ENCODE results near the gene SLC10A7.
A peak's percentile ranks its signal among the peaks of the same experiment; 100 is the strongest.

SLC10A7 gene

GRCh38 chr4:146346276-146346675, 175.5 kb downstream of the SLC10A7 start:
- no peak for DNase-seq

DNA sequence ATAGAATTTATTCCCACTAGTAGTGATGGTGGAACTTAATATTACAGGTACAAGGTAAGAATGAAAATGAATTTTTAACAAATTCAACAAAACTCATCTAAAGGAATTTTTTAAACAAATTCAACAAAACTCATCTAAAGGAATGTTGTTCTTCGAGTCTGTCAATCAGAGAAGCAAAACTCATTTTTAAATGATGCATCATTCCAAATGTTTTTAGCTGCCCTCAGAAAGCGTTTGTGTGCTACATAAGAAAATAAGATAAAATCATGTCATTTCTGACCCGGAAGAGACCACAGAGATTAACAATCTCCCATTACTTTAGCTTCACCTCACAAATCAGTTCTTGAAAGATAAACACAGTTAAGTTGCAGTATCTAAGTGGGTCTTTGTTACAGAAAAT, 178.0 kb downstream of the SLC10A7 start:
- no peak for DNase-seq

DNA sequence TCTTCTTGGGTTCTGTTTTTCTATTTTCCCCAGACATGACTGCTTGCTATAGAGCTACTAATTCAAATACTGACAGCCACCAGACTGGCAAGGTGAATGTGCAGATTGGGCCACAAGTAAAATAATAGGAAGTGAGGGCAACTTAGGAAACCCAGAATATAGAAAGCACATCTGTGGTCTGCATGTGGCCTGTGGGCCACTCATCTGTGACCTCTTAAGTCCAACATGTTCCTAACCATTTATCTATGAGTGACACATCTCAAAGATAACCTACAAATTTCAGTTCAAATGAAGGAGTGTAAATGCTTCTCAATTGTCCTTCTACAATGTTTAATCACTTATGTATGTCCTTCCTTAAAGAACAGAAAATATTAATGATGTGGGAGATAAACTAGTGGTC, 178.5 kb downstream of the SLC10A7 start:
- no peak for DNase-seq

DNA sequence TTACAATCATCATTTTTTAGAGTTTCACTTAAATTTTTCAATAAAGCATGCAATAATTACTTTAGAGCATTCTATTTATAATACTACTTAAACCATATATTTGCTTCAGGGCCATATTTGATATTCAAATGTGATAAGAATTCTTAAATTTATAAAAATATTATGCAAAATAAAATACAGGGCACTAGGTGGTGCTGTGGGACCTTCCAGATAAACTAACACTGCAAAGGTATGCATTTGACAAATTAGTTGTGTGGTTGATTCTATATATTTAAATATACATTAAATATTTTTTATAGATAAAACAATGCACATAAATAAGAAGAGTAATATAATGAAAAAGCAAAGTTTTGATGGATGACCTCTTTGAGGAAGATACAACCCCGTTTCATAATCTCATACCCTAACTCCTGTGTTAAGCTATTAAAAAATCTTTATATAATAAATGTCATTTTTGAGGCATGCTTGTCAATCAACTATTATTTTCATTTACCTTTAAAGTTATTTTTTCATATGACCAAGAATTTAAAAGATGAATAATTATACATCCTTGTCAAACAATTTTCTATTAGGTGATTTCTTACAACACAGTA, 179.0 kb downstream of the SLC10A7 start:
- peak; percentile 67 for DNase-seq

GRCh38 chr4:146340798-146341197, 180.9 kb downstream of the SLC10A7 start:
- DNase-seq, result peak; percentile 26

GRCh38 chr4:146338512-146338911, 183.2 kb downstream of the SLC10A7 start:
- DNase-seq, result no peak

DNA sequence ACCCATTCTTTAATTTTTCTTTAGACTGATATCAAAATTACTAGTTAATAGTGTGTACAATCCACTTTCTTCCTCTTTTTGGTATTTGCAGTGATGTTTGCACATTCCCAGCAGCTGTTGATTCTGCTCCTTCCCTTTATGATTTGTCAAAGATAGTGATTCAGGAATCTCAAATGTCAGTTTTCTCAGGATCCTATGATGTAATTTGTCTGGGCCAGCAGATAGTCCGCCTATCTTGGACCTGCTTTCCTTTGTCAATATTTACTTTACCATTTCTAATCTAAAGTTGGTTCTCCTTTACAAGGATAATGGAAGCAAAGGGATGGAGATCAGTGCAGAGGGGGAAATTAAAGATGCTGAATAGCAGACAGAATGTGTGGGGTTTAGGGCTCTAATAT, 185.3 kb downstream of the SLC10A7 start:
- DNase-seq, result no peak

DNA sequence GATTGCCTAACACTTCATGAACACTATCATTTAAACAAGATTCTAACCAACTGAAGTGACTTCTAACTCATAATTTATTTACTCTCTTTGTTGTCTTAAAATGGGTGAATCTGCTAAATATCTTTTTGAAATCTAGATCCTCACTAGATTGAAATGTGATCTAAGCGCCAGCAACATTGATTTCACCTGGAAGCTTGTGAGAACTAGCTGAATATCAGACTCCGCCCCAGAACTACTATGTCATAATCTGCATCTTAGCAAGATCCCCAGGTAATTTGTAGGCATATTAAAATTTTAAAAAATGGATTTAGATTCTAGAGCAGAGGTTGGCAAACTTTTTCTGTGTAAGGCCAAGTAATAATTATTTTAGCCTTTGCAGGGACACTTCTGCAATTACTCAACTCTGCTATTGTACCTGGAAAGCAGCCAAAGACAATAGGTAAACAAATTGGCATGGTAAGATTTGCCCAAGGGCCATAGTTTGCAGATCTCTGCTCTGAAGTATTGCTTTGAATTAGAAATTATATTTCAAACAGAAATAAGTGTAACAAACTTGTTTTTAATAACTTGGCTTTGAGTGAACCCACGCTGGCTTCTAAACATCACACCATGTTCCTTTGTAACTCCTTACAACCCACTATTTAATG, 185.9 kb downstream of the SLC10A7 start:
- no peak for DNase-seq

GRCh38 chr4:146334862-146335449, 186.8 kb downstream of the SLC10A7 start:
- DNase-seq, result no peak

GRCh38 chr4:146333895-146334262, 187.9 kb downstream of the SLC10A7 start:
- no peak for DNase-seq

- peak; percentile 74 for DNase-seq
Observed at GRCh38 chr4:146333187-146333894, 188.4 kb downstream of the SLC10A7 start.

DNA sequence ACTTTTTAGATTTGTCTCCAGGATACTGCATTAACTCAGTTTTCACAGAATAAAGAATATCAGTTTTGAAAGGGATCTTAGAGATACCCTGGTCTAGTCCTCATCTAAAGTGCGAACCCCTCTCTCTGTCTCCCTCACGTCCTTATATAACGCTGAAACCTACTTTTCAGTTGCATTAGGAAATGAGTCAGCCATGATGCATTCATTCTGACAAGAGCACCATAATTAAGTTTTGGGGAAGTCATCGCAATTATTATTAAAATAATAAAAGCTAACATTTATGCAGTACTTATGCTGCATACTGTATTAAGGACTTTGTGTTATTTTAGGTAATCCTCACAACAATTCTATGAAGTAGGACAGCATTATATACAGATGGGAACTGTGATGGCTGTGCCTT, 191.3 kb downstream of the SLC10A7 start:
- peak; percentile 35 for DNase-seq

GRCh38 chr4:146329050-146329716, 192.6 kb downstream of the SLC10A7 start:
- no peak for DNase-seq

DNA sequence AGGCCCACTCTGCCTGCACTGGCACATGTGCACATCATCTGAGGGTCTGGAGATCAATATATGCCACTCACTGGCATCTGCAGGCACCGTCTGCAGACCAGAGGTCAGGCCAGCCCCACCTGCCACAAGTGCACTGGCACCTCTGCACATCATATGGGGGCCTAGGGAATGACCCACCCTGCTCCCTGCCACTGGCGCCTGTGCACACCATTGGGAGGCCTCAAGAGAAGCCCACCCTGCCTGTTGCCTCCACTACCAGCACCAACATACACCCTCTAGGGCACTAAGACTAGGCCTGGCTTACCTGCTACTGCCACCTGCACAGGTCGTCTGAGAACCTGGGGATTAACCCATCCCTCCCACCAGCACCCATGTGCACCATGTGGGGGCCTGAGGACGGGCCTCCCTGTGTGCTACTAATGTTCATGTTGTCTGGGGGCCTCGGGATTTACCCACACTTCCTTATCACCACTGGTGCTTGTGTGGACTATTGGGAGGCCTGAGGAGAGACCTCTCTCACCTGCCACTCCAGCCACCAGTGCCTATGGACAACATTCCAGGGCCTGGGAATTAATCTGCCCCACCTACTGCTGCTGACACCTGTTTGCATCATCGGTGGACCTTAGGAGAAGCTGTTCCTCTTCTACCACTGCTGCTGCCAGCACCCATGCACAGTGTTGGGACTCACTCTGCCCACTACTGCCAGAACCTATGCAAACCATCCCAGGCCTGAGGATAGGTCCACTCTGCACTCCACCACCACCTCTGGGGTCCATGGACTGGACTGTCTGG, 193.7 kb downstream of the SLC10A7 start:
- no peak for DNase-seq

DNA sequence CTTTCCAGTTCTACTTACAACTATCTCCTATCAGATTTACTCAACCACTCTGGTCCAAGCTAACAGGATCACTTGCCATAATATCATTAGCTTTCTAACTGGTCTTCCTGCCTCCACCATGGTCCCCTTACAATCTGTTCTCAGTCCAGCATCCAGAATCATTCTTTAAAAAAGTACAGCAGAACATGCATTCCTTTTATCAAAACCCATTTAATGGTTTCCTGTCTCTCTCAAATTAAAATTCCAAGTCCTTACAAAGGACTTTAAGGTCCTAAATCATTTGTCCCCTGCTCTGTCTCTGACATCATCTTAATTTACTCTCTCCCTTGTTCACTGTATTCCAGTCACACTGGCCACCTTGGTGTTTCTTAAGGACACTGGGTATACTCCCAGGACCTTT, 202.8 kb downstream of the SLC10A7 start:
- no peak for DNase-seq

DNA sequence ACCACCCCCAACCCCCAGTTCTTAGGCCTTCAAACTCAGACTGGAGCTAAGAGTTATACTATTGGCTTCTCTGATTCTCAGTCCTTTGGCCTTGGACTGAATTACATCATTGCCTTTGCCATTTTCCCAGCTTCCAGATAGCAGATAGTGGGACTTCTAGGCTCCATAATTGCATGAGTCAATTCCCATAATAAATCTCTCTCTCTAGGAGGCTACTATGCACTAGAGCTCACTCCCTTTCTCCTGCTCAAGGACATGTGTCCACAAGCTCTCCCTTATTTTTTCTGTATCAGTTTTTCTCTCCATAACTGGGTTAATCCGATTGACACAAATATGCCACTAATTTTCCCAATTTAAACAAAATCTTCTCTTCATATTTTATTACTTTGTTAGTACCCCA, 204.0 kb downstream of the SLC10A7 start:
- DNase-seq, result no peak

GRCh38 chr4:146315184-146315583, 206.6 kb downstream of the SLC10A7 start:
- no peak for DNase-seq

DNA sequence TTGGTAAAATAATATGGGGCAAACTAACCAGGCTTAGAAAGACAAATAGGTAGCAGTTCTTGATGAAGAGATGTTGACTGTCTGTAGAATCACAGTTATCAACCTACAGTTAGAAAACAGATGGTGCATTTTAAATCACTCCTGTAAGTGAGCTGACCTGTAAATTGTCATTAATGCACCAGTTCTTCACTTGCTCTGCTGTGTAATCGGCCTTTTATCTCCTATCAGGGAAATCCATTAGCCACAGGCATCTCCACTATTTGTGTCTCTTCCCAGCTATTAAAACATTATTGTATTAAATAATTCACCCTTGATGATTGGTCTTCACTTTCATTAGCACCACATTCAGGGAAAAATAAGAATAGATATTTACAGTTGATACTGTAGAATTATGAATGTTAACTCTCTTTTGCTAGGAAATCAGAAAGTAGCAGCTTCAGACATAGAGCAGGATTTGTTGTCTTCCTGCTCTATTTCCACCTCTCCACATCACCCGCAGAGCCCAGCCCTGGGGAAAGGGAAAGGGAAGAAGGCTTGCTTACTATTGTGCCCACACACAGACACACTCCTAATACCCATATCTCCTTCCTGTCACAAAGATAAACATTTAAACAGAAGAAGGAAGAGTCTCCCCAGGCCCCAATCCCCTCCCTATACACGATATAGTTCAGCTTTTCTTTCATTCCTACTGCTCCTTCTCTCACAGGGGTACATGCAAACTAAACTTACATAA, 210.3 kb downstream of the SLC10A7 start:
- DNase-seq, result no peak

DNA sequence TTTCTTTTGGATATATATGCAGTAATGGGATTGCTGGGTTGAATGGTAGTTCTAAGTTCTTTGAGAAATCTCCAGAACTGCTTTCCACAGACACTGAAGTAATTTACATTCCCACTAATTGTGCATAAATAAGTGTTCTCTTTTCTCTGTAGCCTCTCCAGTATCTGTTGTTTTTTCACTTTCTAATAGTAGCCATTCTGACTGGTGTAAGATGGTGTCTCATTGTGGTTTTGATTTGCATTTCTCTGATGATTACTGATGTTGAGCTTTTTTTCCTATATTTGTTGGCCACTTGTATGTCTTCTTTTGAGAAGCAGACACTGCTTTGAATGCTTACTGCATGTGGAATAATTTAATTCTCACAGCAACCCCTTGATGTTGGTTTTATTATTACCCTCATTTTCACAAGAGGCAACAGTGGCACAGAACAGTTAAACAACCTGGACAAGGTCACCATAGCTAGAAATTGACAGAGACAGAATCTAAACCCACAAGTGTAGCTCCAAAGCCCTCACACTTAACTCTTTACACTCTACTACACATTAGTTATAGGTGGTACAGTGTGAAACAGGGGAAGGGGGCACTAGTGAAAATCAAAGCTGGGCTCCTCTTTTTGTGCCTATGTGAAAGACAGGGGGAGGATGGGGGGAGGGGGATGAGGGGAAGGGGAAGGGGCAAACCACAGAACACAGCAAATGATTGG, 211.3 kb downstream of the SLC10A7 start:
- no peak for DNase-seq

DNA sequence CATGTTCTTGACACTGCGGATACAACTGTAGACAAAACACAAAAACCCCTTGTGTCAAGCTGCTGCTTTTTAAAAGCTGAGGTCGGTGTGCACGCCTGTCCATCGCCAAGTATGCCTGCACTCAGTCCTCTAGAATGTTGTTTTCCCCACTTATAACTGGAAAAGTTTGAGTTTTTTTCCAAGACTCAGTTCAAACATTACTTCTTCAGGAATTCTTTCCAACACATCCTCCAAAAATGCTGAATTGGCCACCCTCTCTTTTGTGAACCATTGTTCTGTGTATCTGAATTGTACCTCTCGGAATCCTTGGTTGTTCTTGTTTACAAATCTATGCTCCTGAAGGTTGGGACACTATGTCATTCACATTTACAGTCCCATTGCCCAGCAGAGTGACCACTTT, 212.8 kb downstream of the SLC10A7 start:
- DNase-seq, result no peak

- no peak for DNase-seq
Observed at GRCh38 chr4:146302822-146303221, 218.9 kb downstream of the SLC10A7 start.
